AG09319 (cell line): ENCODE measurements around the gene RALBP1.

Experiments used
- DNase-seq: peaks from one replicate; pipeline ENCODE4 v3.0.0-alpha.2; 2010; ENCODE audit warnings: low read depth; ENCODE audit errors: extremely low read depth
- TF ChIP-seq, protein P1 (sequence below): IDR thresholded peaks from 2 replicates; pipeline ENCODE4 v1.5.1; 2011; ENCODE audit warnings: low read depth, mild to moderate bottlenecking, inconsistent platforms, low read length, moderate library complexity

The RALBP1 gene

DNA sequence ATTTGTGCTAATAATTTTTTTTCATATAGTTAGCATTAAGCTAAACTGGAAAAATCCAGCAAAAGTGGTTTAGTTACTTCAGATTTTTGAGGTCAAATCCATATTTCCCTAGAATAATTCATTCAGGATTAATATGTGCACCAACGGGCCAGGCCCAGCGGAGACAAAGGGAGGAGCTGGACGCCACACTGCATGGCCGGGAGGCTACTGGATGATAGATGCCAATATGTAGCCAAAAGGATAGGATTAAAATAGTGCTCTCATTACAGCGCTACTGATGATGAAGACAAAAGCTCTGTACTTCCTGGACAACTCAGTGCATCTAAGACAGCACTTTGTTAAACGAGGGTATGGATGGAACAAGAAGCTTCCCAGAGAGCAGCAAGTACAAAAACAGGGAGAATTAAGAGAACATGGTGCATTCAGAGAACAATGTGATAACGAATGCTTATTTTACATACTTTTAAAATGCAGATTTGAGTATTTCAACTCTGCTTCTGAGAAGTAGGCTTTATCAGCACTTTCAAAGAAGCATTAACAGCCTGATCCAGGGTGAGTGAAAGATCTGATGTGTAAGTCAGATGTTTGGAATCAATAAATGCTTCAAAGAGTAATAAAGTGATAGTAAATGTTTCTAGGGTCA lies 99.3 kb downstream of the RALBP1 start:
- TF ChIP-seq, protein P1, sequence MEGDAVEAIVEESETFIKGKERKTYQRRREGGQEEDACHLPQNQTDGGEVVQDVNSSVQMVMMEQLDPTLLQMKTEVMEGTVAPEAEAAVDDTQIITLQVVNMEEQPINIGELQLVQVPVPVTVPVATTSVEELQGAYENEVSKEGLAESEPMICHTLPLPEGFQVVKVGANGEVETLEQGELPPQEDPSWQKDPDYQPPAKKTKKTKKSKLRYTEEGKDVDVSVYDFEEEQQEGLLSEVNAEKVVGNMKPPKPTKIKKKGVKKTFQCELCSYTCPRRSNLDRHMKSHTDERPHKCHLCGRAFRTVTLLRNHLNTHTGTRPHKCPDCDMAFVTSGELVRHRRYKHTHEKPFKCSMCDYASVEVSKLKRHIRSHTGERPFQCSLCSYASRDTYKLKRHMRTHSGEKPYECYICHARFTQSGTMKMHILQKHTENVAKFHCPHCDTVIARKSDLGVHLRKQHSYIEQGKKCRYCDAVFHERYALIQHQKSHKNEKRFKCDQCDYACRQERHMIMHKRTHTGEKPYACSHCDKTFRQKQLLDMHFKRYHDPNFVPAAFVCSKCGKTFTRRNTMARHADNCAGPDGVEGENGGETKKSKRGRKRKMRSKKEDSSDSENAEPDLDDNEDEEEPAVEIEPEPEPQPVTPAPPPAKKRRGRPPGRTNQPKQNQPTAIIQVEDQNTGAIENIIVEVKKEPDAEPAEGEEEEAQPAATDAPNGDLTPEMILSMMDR = no peak
- no peak for DNase-seq

DNA sequence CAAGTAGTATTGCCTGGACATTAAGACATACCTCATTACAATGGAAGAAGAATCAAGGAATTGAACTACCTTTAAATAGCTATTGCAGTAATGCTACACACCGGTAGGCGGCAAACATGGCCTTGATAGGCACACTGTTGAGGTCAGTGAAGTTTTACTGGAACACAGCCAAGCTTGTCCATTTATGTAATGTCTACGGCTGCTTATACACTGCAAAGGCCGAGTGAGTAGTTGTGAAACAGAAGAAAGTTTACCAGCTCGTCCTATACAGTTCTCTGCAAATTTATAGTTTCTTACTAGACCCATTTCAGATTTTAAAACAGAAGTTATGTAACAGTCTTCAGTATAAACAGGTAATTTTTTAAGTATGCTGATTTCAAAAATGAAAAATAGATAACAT lies 100.2 kb downstream of the RALBP1 start:
- DNase-seq = peak; percentile 73
- TF ChIP-seq, protein P1 = peak; percentile 67

DNA sequence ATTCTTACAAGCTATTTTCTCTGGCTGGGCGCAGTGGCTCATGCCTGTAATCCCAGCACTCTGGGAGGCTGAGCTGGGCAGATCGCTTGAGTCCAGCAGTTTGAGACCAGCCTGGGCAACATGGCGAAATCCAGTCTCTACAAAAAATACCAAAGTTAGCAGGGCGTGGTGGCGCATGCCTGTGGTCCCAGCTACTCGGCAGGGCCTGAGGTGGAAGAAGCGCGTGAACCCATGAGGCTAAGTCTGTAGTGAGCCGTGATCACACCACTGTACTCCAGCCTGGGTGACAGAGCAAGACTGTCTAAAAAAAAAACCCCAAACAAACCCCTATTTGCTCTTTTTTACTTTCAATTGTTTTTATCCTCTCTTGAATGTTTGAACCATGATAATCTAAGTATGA lies 102.0 kb downstream of the RALBP1 start:
- TF ChIP-seq, protein P1 = no peak
- no peak for DNase-seq

DNA sequence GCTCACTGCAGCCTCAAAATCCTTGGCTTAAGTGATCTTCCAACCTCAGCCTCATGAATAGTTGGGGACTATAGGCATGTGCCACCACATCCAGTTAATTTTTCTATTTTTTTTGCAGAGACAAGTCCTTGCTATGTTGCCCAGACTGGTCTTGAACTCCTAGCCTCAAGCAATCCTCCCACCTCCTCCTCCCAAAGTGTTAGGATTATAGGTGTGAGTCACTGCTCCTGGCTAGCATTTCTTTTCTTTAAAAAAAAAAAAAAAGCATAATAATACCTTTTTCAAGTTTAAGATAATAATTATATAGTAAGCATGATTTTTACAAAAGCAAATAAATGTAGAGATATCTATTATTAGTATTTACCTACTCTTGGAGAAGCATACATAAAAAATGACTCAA lies 103.0 kb downstream of the RALBP1 start:
- DNase-seq = no peak
- TF ChIP-seq, protein P1 = no peak

DNA sequence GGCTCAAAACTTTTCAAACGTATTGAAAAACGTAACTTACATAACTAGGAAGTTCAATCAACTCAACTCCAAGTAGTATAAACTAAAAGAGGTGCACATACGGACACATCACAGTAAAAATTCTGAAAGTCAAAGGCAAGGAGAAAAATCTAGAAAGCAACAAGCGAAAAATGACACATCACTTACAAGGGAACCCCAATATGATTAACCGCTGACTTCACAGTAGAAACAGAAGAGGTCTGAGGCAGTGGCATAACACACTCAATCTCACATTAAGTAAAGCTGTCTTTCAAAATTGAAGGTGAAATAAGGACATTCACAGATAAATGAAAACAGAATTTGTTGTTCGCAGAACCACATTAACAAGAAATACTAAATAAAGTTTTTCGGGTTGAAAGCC lies 106.4 kb downstream of the RALBP1 start:
- TF ChIP-seq, protein P1 = no peak
- DNase-seq = no peak

DNA sequence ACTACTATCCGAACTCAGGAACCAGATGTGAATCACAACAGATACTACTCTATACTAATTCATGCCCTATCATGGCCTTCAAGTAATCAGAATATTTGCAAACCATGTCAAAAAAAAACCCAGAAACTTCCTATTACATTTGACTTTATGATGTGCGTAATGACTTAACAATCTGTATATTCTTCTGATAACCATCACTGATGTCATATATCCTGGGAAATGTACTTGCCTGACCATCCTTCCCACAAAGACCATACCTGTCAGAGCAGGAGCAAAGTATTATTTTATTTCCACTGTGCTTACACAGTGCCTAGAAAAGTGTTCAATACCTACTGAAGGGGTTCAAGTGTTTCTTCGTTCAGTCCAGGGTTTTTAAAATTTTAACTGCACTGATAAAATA lies 111.5 kb downstream of the RALBP1 start:
- TF ChIP-seq, protein P1 = no peak

More for the DNA sequence above, 111.5 kb downstream of the RALBP1 start:
- no peak for DNase-seq
